ENCODE data around the gene PPA2. TPM values are rescaled to one million over a fixed set of nuclear protein-coding genes. Genes with fewer than 3 reads are reported as not detected.

Gene PPA2
- total RNA-seq, 2 donors from 2014 or later = 115 to 166 TPM

- Histone ChIP-seq H3K9ac (ENCODE audit: low read depth in 2 of 2, low read length in 2 of 2) (no peak overlapping the region), H3K27ac (no peak overlapping the region), H3K4me3 (no peak overlapping the region), H3K36me3 (no peaks in the 10 kb centered on the region), H3K9me3 (no peaks in the 10 kb centered on the region), H3K4me1 (no peaks in the 10 kb centered on the region), H3K27me3 (no peaks in the 10 kb centered on the region)
- intact Hi-C loops (cut with DNase I) = no loop called here
- no peak for DNase-seq
- TF ChIP-seq, protein P1, sequence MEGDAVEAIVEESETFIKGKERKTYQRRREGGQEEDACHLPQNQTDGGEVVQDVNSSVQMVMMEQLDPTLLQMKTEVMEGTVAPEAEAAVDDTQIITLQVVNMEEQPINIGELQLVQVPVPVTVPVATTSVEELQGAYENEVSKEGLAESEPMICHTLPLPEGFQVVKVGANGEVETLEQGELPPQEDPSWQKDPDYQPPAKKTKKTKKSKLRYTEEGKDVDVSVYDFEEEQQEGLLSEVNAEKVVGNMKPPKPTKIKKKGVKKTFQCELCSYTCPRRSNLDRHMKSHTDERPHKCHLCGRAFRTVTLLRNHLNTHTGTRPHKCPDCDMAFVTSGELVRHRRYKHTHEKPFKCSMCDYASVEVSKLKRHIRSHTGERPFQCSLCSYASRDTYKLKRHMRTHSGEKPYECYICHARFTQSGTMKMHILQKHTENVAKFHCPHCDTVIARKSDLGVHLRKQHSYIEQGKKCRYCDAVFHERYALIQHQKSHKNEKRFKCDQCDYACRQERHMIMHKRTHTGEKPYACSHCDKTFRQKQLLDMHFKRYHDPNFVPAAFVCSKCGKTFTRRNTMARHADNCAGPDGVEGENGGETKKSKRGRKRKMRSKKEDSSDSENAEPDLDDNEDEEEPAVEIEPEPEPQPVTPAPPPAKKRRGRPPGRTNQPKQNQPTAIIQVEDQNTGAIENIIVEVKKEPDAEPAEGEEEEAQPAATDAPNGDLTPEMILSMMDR (IDR thresholded peaks at IDR 0.05) = no peak
Observed at GRCh38 chr4:105343146-105343931, 130.5 kb downstream of the PPA2 start.

GRCh38 chr4:105329081-105329480 lies 144.8 kb downstream of the PPA2 start:
- Histone ChIP-seq H3K9ac (ENCODE audit: low read depth in 2 of 2, low read length in 2 of 2) (no peak overlapping the region), H3K9me3 (no peaks in the 10 kb centered on the region), H3K27me3 (no peaks in the 10 kb centered on the region), H3K4me3 (no peak overlapping the region), H3K36me3 (no peaks in the 10 kb centered on the region), H3K27ac (no peak overlapping the region), H3K4me1 (no peaks in the 10 kb centered on the region)
- intact Hi-C loops (cut with DNase I) = no loop called here
- no peak for DNase-seq
- TF ChIP-seq, protein P1 (IDR thresholded peaks at IDR 0.05) = no peak

GRCh38 chr4:105327956-105328355 lies 145.9 kb downstream of the PPA2 start:
- Histone ChIP-seq H3K9me3 (no peaks in the 10 kb centered on the region), H3K9ac (ENCODE audit: low read depth in 2 of 2, low read length in 2 of 2) (no peak overlapping the region), H3K27ac (no peak overlapping the region), H3K27me3 (no peaks in the 10 kb centered on the region), H3K4me1 (no peaks in the 10 kb centered on the region), H3K36me3 (no peaks in the 10 kb centered on the region), H3K4me3 (no peak overlapping the region)
- intact Hi-C loops (cut with DNase I) = no loop called here
- TF ChIP-seq, protein P1 (IDR thresholded peaks at IDR 0.05) = no peak
- DNase-seq = no peak

DNA sequence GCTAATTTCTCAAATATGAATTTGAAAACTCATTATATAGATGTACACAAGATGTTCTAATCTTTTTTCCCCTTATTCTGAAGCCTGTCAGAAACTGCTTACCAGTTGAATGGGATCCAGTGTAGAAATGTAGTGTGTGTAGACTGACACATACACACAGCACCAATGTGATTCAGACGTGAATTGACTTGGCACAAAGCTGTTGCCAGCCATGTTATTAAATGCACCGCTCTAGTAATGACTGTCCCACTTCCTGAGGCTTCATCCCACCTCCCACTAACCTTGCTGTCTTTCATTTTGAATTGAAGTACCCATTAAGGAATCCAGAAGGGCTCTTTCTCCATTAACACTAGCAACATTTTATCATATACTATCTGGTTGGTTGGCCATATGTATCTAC lies 146.6 kb downstream of the PPA2 start:
- no peak for DNase-seq
- Histone ChIP-seq H3K36me3 (no peaks in the 10 kb centered on the region), H3K9ac (ENCODE audit: low read depth in 2 of 2, low read length in 2 of 2) (no peak overlapping the region), H3K9me3 (no peaks in the 10 kb centered on the region), H3K27me3 (no peaks in the 10 kb centered on the region), H3K4me3 (no peak overlapping the region), H3K27ac (no peak overlapping the region), H3K4me1 (no peaks in the 10 kb centered on the region)
- TF ChIP-seq, protein P1 (IDR thresholded peaks at IDR 0.05) = no peak
- intact Hi-C loops (cut with DNase I) = no loop called here

Other genes starting within 250 kb of the PPA2 start
- gene ARHGEF38, start 78.6 kb upstream of the PPA2 start, total RNA-seq = 10 to 100 TPM; 14.4 to 14.8 TPM
- gene INTS12, start 234.6 kb upstream of the PPA2 start, total RNA-seq = 10 to 100 TPM; 14.1 to 18.0 TPM
- 10 to 100 TPM in 1 of 2 donors, 1 to 10 TPM in 1; 9.0 to 17.5 TPM for gene GSTCD, start 234.7 kb upstream of the PPA2 start, total RNA-seq

All from colonic mucosa (tissue), 4 donors.